Neuronal stem cell (in vitro differentiated cells): Measurements from ENCODE around the gene REELD1.

ENCODE experiments used
- DNase-seq: peaks from one replicate; pipeline ENCODE4 v3.0.0-alpha.2; 2013; ENCODE audit warnings: low spot score
- H2AFZ ChIP-seq: one replicate; pipeline ENCODE4 v1.6.1; 2013; ENCODE audit warnings: mild to moderate bottlenecking, low read length, inconsistent platforms
- H2AK5ac ChIP-seq: 2 replicates; pipeline ENCODE4 v1.6.1; 2013; ENCODE audit warnings: low read depth, mild to moderate bottlenecking, inconsistent platforms, low read length, moderate library complexity, mixed read lengths
- H2BK120ac ChIP-seq: 2 replicates; pipeline ENCODE4 v1.6.1; 2013; ENCODE audit warnings: low read depth, mild to moderate bottlenecking, inconsistent platforms, low read length, moderate library complexity, mixed read lengths
- H2BK12ac ChIP-seq: one replicate; pipeline ENCODE4 v1.6.1; 2013; ENCODE audit warnings: low read length, inconsistent platforms
- H2BK15ac ChIP-seq: 2 replicates; pipeline ENCODE4 v1.6.1; 2013; ENCODE audit warnings: mild to moderate bottlenecking, low read length, inconsistent platforms, mixed read lengths
- H2BK5ac ChIP-seq: one replicate; pipeline ENCODE4 v1.6.1; 2013; ENCODE audit warnings: inconsistent platforms, mild to moderate bottlenecking, low read length, moderate library complexity
- H3K14ac ChIP-seq: one replicate; pipeline ENCODE4 v1.6.1; 2013; ENCODE audit warnings: low read length, inconsistent platforms
- H3K18ac ChIP-seq: 2 replicates; pipeline ENCODE4 v1.6.1; 2013; ENCODE audit warnings: low read length, inconsistent platforms
- H3K23ac ChIP-seq: 2 replicates; pipeline ENCODE4 v1.6.1; 2013; ENCODE audit warnings: low read depth, mild to moderate bottlenecking, mixed read lengths, low read length, inconsistent platforms; ENCODE audit not compliant: poor library complexity
- H3K27ac ChIP-seq: replicated peaks from 3 replicates; pipeline ENCODE4 v1.5.1; 2013; ENCODE audit warnings: low read length, inconsistent platforms
- H3K27me3 ChIP-seq, 3 experiments: 2 replicates each; pipeline ENCODE4 v1.6.1; 2013; ENCODE audit warnings: low read length in 3 of 3, mild to moderate bottlenecking in 2 of 3, inconsistent platforms in 1 of 3, low read depth in 1 of 3, mixed read lengths in 1 of 3, moderate library complexity in 1 of 3; ENCODE audit not compliant: control insufficient read depth in 3 of 3, insufficient read depth in 3 of 3
- H3K36me3 ChIP-seq, 2 donors: replicated peaks in 1 of 2; 2 replicates each; pipeline ENCODE4 v1.6.1; 2013; ENCODE audit warnings: low read length in 2 of 2; ENCODE audit not compliant: control insufficient read depth in 2 of 2, insufficient read depth in 2 of 2
- H3K4ac ChIP-seq: 2 replicates; pipeline ENCODE4 v1.6.1; 2013; ENCODE audit warnings: inconsistent platforms, mild to moderate bottlenecking, low read length, moderate library complexity
- H3K4me1 ChIP-seq, 2 donors: 1 replicate in 1 of 2; 2 replicates in 1 of 2; pipeline ENCODE4 v1.6.1; 2013; ENCODE audit warnings: low read length in 2 of 2, low read depth in 1 of 2; ENCODE audit not compliant: control insufficient read depth in 2 of 2, insufficient read depth in 1 of 2
- H3K4me2 ChIP-seq: one replicate; pipeline ENCODE4 v1.6.1; 2013; ENCODE audit warnings: mild to moderate bottlenecking, low read length, inconsistent platforms; ENCODE audit not compliant: insufficient read depth, poor library complexity, severe bottlenecking
- H3K4me3 ChIP-seq, 2 donors: 2 replicates each; pipeline ENCODE4 v1.5.1; 2013; ENCODE audit warnings: low read length in 2 of 2, mild to moderate bottlenecking in 2 of 2, inconsistent platforms in 1 of 2, moderate library complexity in 1 of 2
- H3K79me1 ChIP-seq: one replicate; pipeline ENCODE4 v1.6.1; 2013; ENCODE audit warnings: low read depth, mild to moderate bottlenecking, inconsistent platforms, low read length, moderate library complexity
- H3K9ac ChIP-seq: one replicate; pipeline ENCODE4 v1.6.1; 2013; ENCODE audit warnings: mild to moderate bottlenecking, low read depth, low read length, inconsistent platforms; ENCODE audit not compliant: poor library complexity
- H3K9me3 ChIP-seq, 2 donors: replicated peaks in 1 of 2; 2 replicates each; pipeline versions ENCODE3 to v1.6.1; 2013; ENCODE audit warnings: low read length in 2 of 2, mild to moderate bottlenecking in 2 of 2, inconsistent platforms in 1 of 2, low read depth in 1 of 2, mixed read lengths in 1 of 2, moderate library complexity in 1 of 2; ENCODE audit not compliant: control insufficient read depth in 2 of 2, insufficient read depth in 1 of 2
- H4K8ac ChIP-seq: one replicate; pipeline ENCODE4 v1.6.1; 2013; ENCODE audit warnings: low read depth, mild to moderate bottlenecking, inconsistent platforms, low read length, moderate library complexity
- H4K91ac ChIP-seq: one replicate; pipeline ENCODE4 v1.6.1; 2013; ENCODE audit warnings: low read length, low read depth, mild to moderate bottlenecking, inconsistent platforms; ENCODE audit not compliant: poor library complexity
- WGBS, 2 donors: extraction: QIAGEN DNeasy Blood & Tissue Kit; methylation state at CpG; one replicate each; pipeline ENCODE4 v1.1.7; 2013; ENCODE audit warnings: missing lambda C conversion rate in 2 of 2, mixed read lengths in 1 of 2; ENCODE audit not compliant: insufficient read length in 2 of 2, insufficient replicate concordance in 1 of 2; ENCODE audit errors: extremely low coverage in 2 of 2; 5-methylcytosine and 5-hydroxymethylcytosine counted together

REELD1 gene

GRCh38 chr4:146190456-146190855 is 23.9 kb upstream of the REELD1 start:
- no peaks in the 10 kb centered on the region for H3K9me3 ChIP-seq
- H2AK5ac ChIP-seq: no peak overlapping the region
- H3K14ac ChIP-seq: no peak overlapping the region
- no peak overlapping the region for H3K9ac ChIP-seq
- no peak overlapping the region for H2BK15ac ChIP-seq
- no peaks in the 10 kb centered on the region for H3K27me3 ChIP-seq
- H3K4me1 ChIP-seq: peaks cover 0 to under 1% of the 10 kb centered on the region in 2 donors
- no peak overlapping the region for H2AFZ ChIP-seq
- no peak overlapping the region for H2BK120ac ChIP-seq
- H3K18ac ChIP-seq: no peak overlapping the region
- H3K79me1 ChIP-seq: no peaks in the 10 kb centered on the region
- H4K8ac ChIP-seq: no peak overlapping the region
- H3K36me3 ChIP-seq: peaks cover 17 to 77% of the 10 kb centered on the region in 2 donors
- no CpG with 5 or more reads among the region's 2 CpGs for WGBS, 2 donors
- H4K91ac ChIP-seq: no peak overlapping the region
- DNase-seq: no peak
- H3K27ac ChIP-seq: no peak overlapping the region
- no peak overlapping the region for H3K4me3 ChIP-seq
- no peak overlapping the region for H2BK12ac ChIP-seq
- no peak overlapping the region for H2BK5ac ChIP-seq
- no peak overlapping the region for H3K4ac ChIP-seq
- no peak overlapping the region for H3K4me2 ChIP-seq
- H3K23ac ChIP-seq: no peak overlapping the region

DNA sequence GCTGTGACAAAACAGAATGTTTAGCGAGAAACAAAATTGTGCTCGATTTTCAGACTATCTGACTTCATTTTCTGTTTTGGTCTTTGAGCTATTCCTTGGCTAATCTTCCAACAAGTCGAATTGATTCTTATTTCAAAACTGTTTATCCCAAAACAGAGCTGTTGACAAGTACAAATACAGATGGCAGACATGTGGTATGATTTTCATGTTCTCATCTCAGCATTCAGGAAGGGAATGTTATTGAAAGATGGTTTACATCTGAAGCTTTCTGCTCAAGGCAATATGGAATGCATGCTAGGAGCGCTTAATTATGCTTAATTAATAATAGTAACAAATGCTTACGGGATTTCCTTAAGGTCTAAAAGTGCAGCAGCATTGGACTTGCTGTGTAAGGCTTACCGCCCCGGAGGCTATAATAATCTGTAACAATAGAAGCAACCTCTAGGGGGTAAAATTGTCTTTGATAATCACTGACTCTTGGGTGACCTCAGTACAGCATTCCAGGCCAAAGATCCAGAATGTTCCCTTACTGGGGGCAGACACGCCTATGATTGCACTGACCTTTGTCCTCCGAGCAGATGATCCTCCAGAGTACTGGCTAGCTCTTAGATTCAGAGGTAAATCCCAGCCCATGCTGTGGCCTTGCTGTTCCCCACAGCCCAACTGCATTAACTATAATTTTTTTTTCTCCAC is 22.4 kb upstream of the REELD1 start:
- Histone ChIP-seq H3K18ac (no peak overlapping the region), H2AFZ (no peak overlapping the region), H2BK15ac (no peak overlapping the region), H3K14ac (no peak overlapping the region), H2BK120ac (no peak overlapping the region), H3K4me3 (no peak overlapping the region), H4K91ac (no peak overlapping the region), H4K8ac (no peak overlapping the region), H2AK5ac (no peak overlapping the region), H3K36me3 (peaks cover 17 to 69% of the 10 kb centered on the region in 2 donors), H3K23ac (no peak overlapping the region), H3K4ac (no peak overlapping the region), H2BK12ac (no peak overlapping the region), H3K27me3 (no peaks in the 10 kb centered on the region), H3K4me2 (no peak overlapping the region), H3K79me1 (no peaks in the 10 kb centered on the region), H3K9me3 (no peaks in the 10 kb centered on the region), H3K9ac (no peak overlapping the region), H3K27ac (no peak overlapping the region), H3K4me1 (peaks cover 0 to 2% of the 10 kb centered on the region in 2 donors), H2BK5ac (no peak overlapping the region)
- WGBS, 2 donors: no CpG with 5 or more reads among the region's 9 CpGs
- no peak for DNase-seq

GRCh38 chr4:146193628-146194027 is 20.7 kb upstream of the REELD1 start:
- no peak overlapping the region for H4K91ac ChIP-seq
- H2BK120ac ChIP-seq: no peak overlapping the region
- H3K27ac ChIP-seq: no peak overlapping the region
- no peak overlapping the region for H3K4me3 ChIP-seq
- H3K79me1 ChIP-seq: no peaks in the 10 kb centered on the region
- H3K4me1 ChIP-seq: peaks cover 0 to 2% of the 10 kb centered on the region in 2 donors
- H2BK5ac ChIP-seq: no peak overlapping the region
- no peak overlapping the region for H2BK15ac ChIP-seq
- no peak overlapping the region for H2AK5ac ChIP-seq
- H3K36me3 ChIP-seq: peaks cover 10 to 52% of the 10 kb centered on the region in 2 donors
- H3K9me3 ChIP-seq: no peaks in the 10 kb centered on the region
- WGBS, 2 donors: no CpG with 5 or more reads among the region's 5 CpGs
- no peak overlapping the region for H3K4ac ChIP-seq
- H3K4me2 ChIP-seq: no peak overlapping the region
- no peak overlapping the region for H2AFZ ChIP-seq
- no peak overlapping the region for H3K14ac ChIP-seq
- DNase-seq: no peak
- no peaks in the 10 kb centered on the region for H3K27me3 ChIP-seq
- no peak overlapping the region for H3K9ac ChIP-seq
- H2BK12ac ChIP-seq: no peak overlapping the region
- no peak overlapping the region for H3K23ac ChIP-seq
- H4K8ac ChIP-seq: no peak overlapping the region
- H3K18ac ChIP-seq: no peak overlapping the region

DNA sequence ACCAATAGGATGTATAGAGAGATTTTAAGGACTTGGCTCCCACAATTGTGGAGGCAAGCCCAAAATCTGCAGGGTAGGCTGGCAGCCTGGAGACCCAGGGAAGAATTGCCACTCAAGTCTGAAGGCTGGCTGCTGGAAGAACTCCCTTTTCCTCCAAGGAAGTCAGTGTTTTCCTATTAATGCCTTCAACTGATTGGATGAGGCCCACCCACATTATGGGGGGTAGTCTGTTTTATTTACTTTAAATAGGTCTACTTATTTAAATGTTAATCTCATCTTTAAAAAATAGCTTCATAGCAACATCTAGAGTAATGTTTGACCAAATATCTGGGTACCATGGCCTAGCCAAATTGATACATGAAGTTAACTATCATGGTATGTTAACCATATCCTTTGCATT is 20.1 kb upstream of the REELD1 start:
- Histone ChIP-seq H4K91ac (no peak overlapping the region), H2AK5ac (no peak overlapping the region), H3K14ac (no peak overlapping the region), H2BK5ac (no peak overlapping the region), H3K18ac (no peak overlapping the region), H3K4me3 (no peak overlapping the region), H3K9ac (no peak overlapping the region), H2BK12ac (no peak overlapping the region), H4K8ac (no peak overlapping the region), H3K36me3 (peaks cover 10 to 46% of the 10 kb centered on the region in 2 donors), H3K79me1 (no peaks in the 10 kb centered on the region), H2BK15ac (no peak overlapping the region), H3K23ac (no peak overlapping the region), H3K27ac (no peak overlapping the region), H3K9me3 (no peaks in the 10 kb centered on the region), H3K27me3 (no peaks in the 10 kb centered on the region), H2AFZ (no peak overlapping the region), H3K4ac (no peak overlapping the region), H3K4me1 (peaks cover 0 to 2% of the 10 kb centered on the region in 2 donors), H2BK120ac (no peak overlapping the region), H3K4me2 (no peak overlapping the region)
- no peak for DNase-seq
